Astrocyte (in vitro differentiated cells and primary cell): Measurements from ENCODE around the gene C12orf56. TPM values are rescaled to one million over a fixed set of nuclear protein-coding genes. Genes with fewer than 3 reads are reported as not detected.
"Not testable (repeated sequence)": the region's sequence is repeated elsewhere in the genome, so short reads cannot be mapped to it uniquely, and the experiment has no call there.

Experiments used
- DNase-seq: peaks from one replicate; pipeline ENCODE4 v3.0.0-alpha.2; 2010; ENCODE audit warnings: low read depth
- FAIRE-seq: peaks from 2 replicates; lab custom pipeline; 2011; peaks lifted over from hg19 to GRCh38; lab: Jason Lieb, UNC
- H2AFZ ChIP-seq: 2 replicates; pipeline ENCODE4 v1.6.0; 2012; ENCODE audit warnings: low read depth, low read length, inconsistent platforms
- H3K27ac ChIP-seq: 2 replicates; pipeline ENCODE4 v1.5.1; 2011; ENCODE audit warnings: low read depth, low read length, inconsistent platforms
- H3K27me3 ChIP-seq: 2 replicates; pipeline ENCODE4 v1.6.0; 2011; ENCODE audit warnings: low read length, inconsistent platforms; ENCODE audit not compliant: insufficient read depth
- H3K36me3 ChIP-seq: 2 replicates; pipeline ENCODE4 v1.5.1; 2011; ENCODE audit warnings: low read length, inconsistent platforms; ENCODE audit not compliant: insufficient read depth
- H3K4me1 ChIP-seq: 2 replicates; pipeline ENCODE4 v1.5.1; 2011; ENCODE audit warnings: low read length, inconsistent platforms; ENCODE audit not compliant: insufficient read depth
- H3K4me2 ChIP-seq: 2 replicates; pipeline ENCODE4 v1.6.0; 2012; ENCODE audit warnings: low read length, inconsistent platforms
- H3K4me3 ChIP-seq: 2 replicates; pipeline ENCODE4 v1.5.1; 2011; ENCODE audit warnings: low read depth, mild to moderate bottlenecking, low read length, inconsistent platforms; ENCODE audit not compliant: insufficient read depth
- H3K79me2 ChIP-seq: 2 replicates; pipeline ENCODE4 v1.6.0; 2012; ENCODE audit warnings: mild to moderate bottlenecking, low read length, inconsistent platforms; ENCODE audit not compliant: insufficient read depth
- H3K9ac ChIP-seq: 2 replicates; pipeline ENCODE4 v1.6.0; 2012; ENCODE audit warnings: mild to moderate bottlenecking, low read length, inconsistent platforms
- H3K9me3 ChIP-seq: 2 replicates; pipeline ENCODE4 v1.5.1; 2012; ENCODE audit warnings: low read depth, mild to moderate bottlenecking, low read length, inconsistent platforms; ENCODE audit not compliant: insufficient read depth
- H4K20me1 ChIP-seq: 2 replicates; pipeline ENCODE4 v1.6.0; 2012; ENCODE audit warnings: low read length, inconsistent platforms; ENCODE audit not compliant: insufficient read depth
- H3K27ac Mint-ChIP-seq: one replicate; pipeline ENCODE4 v1.8.0; 2021; ENCODE audit warnings: mild to moderate bottlenecking, mixed read lengths; ENCODE audit not compliant: unreplicated experiment
- H3K27me3 Mint-ChIP-seq: one replicate; pipeline ENCODE4 v1.8.0; 2021; ENCODE audit warnings: low read depth, mixed read lengths; ENCODE audit not compliant: unreplicated experiment
- H3K36me3 Mint-ChIP-seq: one replicate; pipeline ENCODE4 v1.8.0; 2021; ENCODE audit warnings: low read depth, mixed read lengths; ENCODE audit not compliant: unreplicated experiment
- H3K4me1 Mint-ChIP-seq: one replicate; pipeline ENCODE4 v1.8.0; 2021; ENCODE audit warnings: low read depth, mixed read lengths; ENCODE audit not compliant: unreplicated experiment
- H3K4me3 Mint-ChIP-seq: one replicate; pipeline ENCODE4 v1.8.0; 2021; ENCODE audit warnings: mild to moderate bottlenecking, moderate library complexity, mixed read lengths; ENCODE audit not compliant: unreplicated experiment
- H3K9me3 Mint-ChIP-seq: one replicate; pipeline ENCODE4 v1.8.0; 2021; ENCODE audit warnings: mild to moderate bottlenecking, mixed read lengths; ENCODE audit not compliant: unreplicated experiment
- EZH2 ChIP-seq: IDR thresholded peaks from 2 replicates; pipeline ENCODE4 v1.6.1; 2012; ENCODE audit warnings: mild to moderate bottlenecking, low read length, inconsistent platforms; ENCODE audit not compliant: insufficient read depth
- total RNA-seq: library from RNA; stranded (reverse); gene quantifications from 2 replicates; pipeline ENCODE4 v1.2.1, GENCODE V29; 2021
- TF ChIP-seq, protein P1 (sequence below): IDR thresholded peaks from 2 replicates; pipeline ENCODE4 v1.5.1; 2011; ENCODE audit warnings: low read depth, mild to moderate bottlenecking, inconsistent platforms, low read length, moderate library complexity; ENCODE audit not compliant: insufficient read depth

Gene C12orf56
- total RNA-seq, 1 donor from 2014 or later, result not detected

DNA sequence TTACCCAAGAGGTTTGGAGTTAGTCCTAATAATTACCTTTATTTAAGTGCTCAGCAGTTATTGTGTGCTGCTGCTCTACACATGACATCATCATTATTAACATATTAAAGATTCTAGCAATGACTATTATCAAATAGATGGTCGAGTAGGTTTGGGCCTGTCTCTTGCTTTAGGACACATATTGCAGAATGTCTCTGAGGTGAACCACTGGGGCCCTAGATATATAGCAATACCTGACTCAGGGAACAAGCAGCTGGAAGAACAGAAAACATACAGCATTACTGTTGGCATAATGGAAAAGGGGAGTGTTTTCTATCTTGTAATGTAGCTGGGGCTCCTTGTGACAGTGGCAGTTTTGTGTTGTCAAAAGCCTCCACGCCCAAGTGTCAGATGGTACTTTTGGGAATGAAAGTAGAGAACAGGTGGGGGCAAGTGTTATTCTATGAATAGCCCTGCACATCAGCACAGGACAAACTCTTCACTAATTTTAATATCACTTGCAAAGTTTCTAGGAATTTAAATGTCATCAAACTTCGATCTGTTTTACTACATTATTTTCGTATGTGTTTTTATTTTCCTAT lies 54.6 kb downstream of the C12orf56 start:
- TF ChIP-seq, protein P1, sequence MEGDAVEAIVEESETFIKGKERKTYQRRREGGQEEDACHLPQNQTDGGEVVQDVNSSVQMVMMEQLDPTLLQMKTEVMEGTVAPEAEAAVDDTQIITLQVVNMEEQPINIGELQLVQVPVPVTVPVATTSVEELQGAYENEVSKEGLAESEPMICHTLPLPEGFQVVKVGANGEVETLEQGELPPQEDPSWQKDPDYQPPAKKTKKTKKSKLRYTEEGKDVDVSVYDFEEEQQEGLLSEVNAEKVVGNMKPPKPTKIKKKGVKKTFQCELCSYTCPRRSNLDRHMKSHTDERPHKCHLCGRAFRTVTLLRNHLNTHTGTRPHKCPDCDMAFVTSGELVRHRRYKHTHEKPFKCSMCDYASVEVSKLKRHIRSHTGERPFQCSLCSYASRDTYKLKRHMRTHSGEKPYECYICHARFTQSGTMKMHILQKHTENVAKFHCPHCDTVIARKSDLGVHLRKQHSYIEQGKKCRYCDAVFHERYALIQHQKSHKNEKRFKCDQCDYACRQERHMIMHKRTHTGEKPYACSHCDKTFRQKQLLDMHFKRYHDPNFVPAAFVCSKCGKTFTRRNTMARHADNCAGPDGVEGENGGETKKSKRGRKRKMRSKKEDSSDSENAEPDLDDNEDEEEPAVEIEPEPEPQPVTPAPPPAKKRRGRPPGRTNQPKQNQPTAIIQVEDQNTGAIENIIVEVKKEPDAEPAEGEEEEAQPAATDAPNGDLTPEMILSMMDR, result no peak
- no peak for TF ChIP-seq EZH2
- no peak overlapping the region for H3K4me3 Mint-ChIP-seq
- H3K79me2 ChIP-seq, result no peaks in the 10 kb centered on the region
- no peaks in the 10 kb centered on the region for H3K4me1 Mint-ChIP-seq
- H3K27ac Mint-ChIP-seq, result no peak overlapping the region
- H3K9me3 ChIP-seq, result no peaks in the 10 kb centered on the region
- DNase-seq, result no peak
- no peaks in the 10 kb centered on the region for H4K20me1 ChIP-seq
- peaks cover 3% of the 10 kb centered on the region for H3K27me3 ChIP-seq
- no peak overlapping the region for H3K4me2 ChIP-seq
- H3K4me1 ChIP-seq, result no peaks in the 10 kb centered on the region
- H3K36me3 ChIP-seq, result no peaks in the 10 kb centered on the region
- no peak overlapping the region for H2AFZ ChIP-seq
- no peak overlapping the region for H3K27ac ChIP-seq
- H3K9me3 Mint-ChIP-seq, result peaks cover 4% of the 10 kb centered on the region
- no peaks in the 10 kb centered on the region for H3K27me3 Mint-ChIP-seq
- H3K36me3 Mint-ChIP-seq, result no peaks in the 10 kb centered on the region
- no peak for FAIRE-seq
- H3K9ac ChIP-seq, result no peak overlapping the region
- no peak overlapping the region for H3K4me3 ChIP-seq

DNA sequence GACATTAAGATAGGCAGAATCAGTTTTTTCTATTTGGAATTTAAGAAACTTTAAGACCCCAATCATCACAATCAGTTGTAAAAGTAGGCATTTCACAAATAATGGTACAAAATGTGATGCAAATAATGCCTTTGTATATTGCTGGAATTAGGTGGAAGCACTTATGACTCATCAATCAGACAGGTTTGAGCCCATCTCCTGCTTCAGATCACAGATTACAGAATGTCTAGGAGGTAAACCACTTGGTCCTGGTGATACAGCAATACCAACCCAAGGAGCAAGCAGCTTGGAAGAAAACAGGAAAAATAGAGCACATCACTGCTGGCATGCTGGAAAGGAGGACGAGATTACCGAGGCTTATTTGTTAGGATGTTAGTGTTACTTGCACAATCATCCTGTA lies 57.6 kb downstream of the C12orf56 start:
- H3K27me3 Mint-ChIP-seq, result no peaks in the 10 kb centered on the region
- no peak overlapping the region for H3K27ac Mint-ChIP-seq
- H3K9me3 ChIP-seq, result no peaks in the 10 kb centered on the region
- H3K9ac ChIP-seq, result no peak overlapping the region
- no peaks in the 10 kb centered on the region for H3K79me2 ChIP-seq
- no peak overlapping the region for H3K4me3 ChIP-seq
- FAIRE-seq (no peak), DNase-seq (no peak)
- H3K36me3 ChIP-seq, result no peaks in the 10 kb centered on the region
- no peak overlapping the region for H3K4me3 Mint-ChIP-seq
- no peaks in the 10 kb centered on the region for H4K20me1 ChIP-seq
- H3K27me3 ChIP-seq, result peaks cover 1% of the 10 kb centered on the region
- no peak overlapping the region for H3K4me2 ChIP-seq
- no peaks in the 10 kb centered on the region for H3K4me1 ChIP-seq
- no peaks in the 10 kb centered on the region for H3K36me3 Mint-ChIP-seq
- H3K27ac ChIP-seq, result no peak overlapping the region
- H3K9me3 Mint-ChIP-seq, result no peaks in the 10 kb centered on the region
- H3K4me1 Mint-ChIP-seq, result no peaks in the 10 kb centered on the region
- no peak overlapping the region for H2AFZ ChIP-seq
- TF ChIP-seq EZH2, result no peak
- TF ChIP-seq, protein P1, result no peak

DNA sequence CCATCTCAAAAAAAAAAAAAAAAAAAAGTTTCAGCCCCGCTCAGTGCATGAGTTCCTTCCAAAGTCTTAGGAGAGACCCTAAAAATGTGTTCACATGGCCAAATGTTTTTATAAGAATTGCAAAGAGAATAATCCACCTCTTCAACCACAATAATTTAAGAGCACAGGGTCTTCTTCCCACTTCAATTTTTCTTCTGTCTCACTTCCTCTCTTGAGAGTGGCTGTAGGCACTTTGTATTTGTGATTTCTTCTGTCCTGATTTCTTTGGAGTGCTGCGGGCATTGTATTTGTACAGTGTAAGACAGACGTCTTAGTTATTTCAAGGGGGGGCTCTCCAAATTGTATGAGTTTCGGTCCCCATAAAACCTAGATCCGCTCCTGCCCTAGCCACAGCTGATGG lies 58.3 kb downstream of the C12orf56 start:
- Mint-ChIP-seq H3K4me1 (no peaks in the 10 kb centered on the region), H3K27me3 (no peaks in the 10 kb centered on the region), H3K4me3 (no peak overlapping the region), H3K36me3 (no peaks in the 10 kb centered on the region), H3K27ac (no peak overlapping the region), H3K9me3 (no peaks in the 10 kb centered on the region)
- Histone ChIP-seq H3K27ac (no peak overlapping the region), H3K27me3 (no peaks in the 10 kb centered on the region), H2AFZ (no peak overlapping the region), H3K9me3 (no peaks in the 10 kb centered on the region), H3K4me3 (no peak overlapping the region), H3K36me3 (no peaks in the 10 kb centered on the region), H3K4me1 (no peaks in the 10 kb centered on the region), H3K4me2 (no peak overlapping the region), H4K20me1 (no peaks in the 10 kb centered on the region), H3K79me2 (no peaks in the 10 kb centered on the region), H3K9ac (no peak overlapping the region)
- FAIRE-seq, result no peak
- TF ChIP-seq, protein P1, result no peak
- no peak for TF ChIP-seq EZH2
- DNase-seq, result no peak

DNA sequence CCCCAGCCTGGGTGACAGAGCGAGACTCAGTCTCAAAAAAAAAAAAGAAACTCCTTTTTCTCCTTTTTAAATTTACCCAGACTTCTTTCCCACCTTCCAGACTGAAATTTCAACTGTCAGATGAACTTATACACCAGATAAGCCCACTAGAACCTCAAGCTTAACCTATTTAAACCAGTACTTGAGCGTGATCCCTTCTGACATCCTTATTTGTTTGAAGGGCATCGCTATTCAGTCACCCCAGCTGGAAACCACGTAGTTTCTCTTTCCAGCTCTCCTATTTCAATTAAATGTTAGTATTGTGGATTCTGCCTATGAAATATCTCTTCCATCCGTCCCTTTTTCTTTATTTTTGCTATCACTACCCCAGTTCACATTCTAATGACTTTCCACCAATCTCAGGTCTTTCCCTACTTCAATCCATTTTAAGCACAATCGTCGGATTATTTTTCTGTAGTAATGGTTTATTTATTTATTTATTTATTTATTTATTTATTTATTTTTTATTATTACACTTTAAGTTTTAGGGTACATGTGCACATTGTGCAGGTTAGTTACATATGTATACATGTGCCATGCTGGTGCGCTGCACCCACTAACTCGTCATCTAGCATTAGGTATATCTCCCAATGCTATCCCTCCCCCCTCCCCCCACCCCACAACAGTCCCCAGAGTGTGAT lies 61.4 kb downstream of the C12orf56 start:
- not testable (repeated sequence) for H3K4me3 ChIP-seq, H2AFZ ChIP-seq, H3K4me2 ChIP-seq, H3K27me3 Mint-ChIP-seq, H3K9me3 ChIP-seq, H3K36me3 ChIP-seq, H3K27ac Mint-ChIP-seq, H3K4me1 ChIP-seq, DNase-seq, H4K20me1 ChIP-seq, H3K36me3 Mint-ChIP-seq, H3K79me2 ChIP-seq, H3K27me3 ChIP-seq, H3K9me3 Mint-ChIP-seq, FAIRE-seq, H3K27ac ChIP-seq, H3K9ac ChIP-seq, H3K4me3 Mint-ChIP-seq, H3K4me1 Mint-ChIP-seq
